HG03196 (cell line): Measurements from ENCODE around the gene APOC4.

Source experiments
- ATAC-seq: cut with Tn5 transposase; IDR thresholded peaks from one replicate; pipeline ENCODE4 v1.9.1; 2021; ENCODE audit not compliant: unreplicated experiment

APOC4 gene

GRCh38 chr19:44992336-44993163, 50.5 kb downstream of the APOC4 start:
- ATAC-seq, result no peak

GRCh38 chr19:44993526-44993925, 51.5 kb downstream of the APOC4 start:
- ATAC-seq, result no peak

GRCh38 chr19:44993926-44994537, 52.0 kb downstream of the APOC4 start:
- no peak for ATAC-seq
